Myocyte (in vitro differentiated cells): ENCODE data around the gene CDX2. TPM values are rescaled to one million over a fixed set of nuclear protein-coding genes. Genes with fewer than 3 reads are reported as not detected.

Experiments used
- DNase-seq: peaks from one replicate; pipeline ENCODE4 v3.0.0-alpha.2; 2012; ENCODE audit warnings: low read depth
- total RNA-seq: library from RNA; depleted of rRNA; stranded (reverse); fragments of >200 nt; gene quantifications from 2 replicates; pipeline ENCODE4 v1.2.3, GENCODE V29; 2014

The CDX2 gene
- total RNA-seq, 1 donor from 2014 or later, result not detected

DNA sequence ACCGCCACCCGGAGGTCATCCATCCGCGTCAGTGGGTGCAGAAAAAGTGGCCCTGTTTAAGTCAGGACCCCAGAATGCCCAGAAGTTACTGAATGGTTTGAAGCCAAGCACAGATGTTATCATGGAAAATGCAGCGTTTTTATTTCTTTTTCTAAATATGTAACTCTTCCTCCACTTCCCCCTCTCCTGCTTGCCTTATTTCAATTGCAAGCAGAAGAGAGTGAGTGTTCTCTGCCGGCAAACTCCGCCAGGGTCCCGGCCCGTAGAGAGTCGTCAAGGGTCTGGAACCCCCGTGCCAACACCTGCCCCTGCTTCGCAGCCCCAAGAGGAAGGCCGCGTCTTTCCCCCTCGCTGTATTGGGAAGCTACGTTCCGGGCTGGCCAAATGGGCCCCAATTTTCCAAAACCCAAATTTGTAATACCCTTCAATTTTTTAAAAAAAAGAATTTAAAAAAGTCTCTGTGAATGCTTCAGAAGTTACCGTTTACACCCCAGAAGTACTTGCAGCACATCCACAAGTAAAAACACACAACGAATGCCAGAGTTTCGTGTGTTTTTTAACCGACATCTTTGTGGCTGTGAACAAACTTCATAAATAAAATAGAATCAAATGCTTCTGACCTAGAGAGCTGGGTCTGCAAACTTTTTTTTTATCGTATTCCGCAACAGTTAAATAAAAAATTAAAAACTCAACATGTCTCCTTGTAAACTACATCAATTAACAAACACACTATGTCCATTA, 50.0 kb downstream of the CDX2 start:
- DNase-seq, result no peak

DNA sequence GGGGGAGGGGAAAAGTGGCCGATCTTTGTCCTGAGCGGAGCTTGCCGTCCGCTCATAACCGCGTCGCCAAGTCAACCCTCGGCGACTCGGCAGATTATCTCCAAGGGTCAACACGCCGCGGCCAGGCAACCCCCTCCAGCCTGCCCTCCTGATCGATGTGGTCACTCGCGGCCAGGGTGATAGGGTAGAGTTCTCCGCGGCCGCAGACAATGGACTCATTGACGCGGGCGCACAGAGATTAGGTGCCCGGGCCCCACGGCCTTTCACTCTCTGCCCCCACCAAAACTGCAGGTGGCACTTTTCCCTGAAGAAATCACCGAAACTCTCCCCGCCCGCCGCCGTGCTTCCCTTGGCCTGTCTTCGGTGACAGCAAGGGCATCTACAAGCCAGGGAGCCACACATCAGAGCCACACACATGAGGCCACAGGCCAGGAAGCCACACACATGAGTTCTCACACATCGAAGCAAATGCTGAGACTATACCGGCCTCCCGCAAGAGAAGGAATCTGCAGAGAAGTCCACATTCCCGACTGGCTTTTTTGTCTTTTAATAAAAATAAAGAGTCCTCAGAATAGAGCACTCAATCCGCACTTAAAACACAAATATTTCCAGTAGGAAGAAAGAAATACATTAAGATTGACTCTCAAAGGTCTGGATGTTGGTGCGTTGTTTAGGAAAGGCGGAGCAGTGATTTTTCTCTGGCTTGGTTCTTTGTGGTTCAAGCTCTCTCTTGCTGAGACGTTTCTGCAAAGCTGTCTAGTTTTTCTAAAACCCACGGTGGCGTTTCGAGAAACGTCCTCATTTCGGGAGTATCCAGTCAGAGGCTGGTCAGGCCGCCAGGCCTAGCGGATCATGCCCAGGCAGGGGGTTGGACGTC, 50.8 kb downstream of the CDX2 start:
- DNase-seq, result no peak

DNA sequence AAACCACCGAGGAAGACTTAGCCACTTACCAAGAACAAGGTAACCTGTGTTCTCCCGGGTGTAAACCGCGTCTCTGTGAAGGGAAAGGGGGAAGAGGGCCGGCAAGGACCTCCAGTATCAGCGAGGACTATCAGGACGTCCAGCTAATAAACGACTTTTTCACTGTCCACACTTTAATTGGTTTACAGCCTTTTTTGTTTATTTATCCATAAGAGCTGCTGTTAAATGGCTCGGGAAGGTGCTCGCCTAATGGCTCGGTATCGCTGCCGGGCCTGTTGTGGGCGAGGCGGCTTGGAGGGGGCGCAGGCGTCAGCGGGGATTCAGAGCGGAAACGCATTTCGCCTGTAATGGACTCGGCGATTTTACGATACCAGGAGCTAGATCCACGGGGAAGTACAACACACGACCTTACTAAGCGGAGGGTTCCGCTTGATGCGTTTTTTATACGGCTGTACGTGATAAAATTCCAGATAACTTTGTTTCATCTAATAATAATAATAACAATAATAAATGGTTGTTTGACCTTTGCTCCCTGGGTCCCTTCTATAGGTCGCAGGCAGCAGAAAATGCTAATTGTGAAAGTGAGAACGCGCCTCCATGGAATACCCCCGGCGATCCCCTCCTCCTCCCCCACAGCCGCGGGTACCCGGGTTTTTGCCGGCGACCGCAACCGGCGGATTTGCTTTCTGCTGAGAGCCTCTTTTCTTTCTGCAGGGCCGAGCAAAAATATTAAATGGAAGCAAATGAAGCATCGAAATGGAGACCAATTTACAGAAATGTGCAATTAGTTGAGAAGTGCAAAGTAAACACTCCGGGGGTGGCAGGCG, 51.8 kb downstream of the CDX2 start:
- DNase-seq, result no peak

DNA sequence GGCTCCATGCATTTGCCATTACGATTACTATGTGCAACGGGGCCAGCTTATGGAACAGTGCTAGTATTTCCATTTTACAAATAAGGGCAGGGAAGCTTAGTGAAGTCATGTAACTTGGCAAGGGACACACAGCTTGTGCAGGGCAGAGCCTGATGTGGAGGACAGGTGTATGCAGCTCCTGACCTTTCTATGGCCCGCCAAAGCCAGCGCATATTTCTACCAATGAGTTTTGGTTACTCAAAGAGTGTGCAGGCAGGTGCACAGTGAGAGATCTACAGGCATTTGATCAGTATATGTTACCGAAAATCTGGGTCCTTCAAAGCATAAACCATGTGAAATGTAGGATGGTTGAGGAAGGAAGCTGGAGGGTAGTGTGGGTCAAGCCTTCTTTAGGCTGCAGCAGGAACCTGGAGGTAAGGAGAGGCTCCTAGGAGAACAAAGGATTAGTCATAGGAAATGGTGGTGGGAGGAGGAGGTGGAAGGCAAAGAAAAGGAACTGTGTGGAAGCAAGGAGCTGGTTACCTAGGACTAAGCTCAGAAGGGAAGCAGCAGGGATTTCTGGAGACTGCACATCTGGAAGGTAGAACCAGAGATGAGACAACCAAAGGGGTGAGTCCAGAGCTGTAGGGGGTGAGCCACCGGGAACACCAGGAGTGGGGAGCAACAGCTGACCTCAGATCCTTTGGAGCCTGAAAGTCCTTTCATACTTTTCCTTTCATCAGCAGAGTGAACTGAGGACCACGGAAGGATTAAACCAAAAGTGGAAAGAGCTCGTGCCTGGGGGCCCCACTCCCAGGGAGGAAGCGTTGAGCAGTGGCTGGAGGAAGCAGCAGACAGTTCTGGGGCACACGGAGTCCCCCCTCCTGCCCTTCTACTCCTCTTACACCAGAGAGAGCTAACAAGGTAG, 53.6 kb downstream of the CDX2 start:
- DNase-seq, result no peak

DNA sequence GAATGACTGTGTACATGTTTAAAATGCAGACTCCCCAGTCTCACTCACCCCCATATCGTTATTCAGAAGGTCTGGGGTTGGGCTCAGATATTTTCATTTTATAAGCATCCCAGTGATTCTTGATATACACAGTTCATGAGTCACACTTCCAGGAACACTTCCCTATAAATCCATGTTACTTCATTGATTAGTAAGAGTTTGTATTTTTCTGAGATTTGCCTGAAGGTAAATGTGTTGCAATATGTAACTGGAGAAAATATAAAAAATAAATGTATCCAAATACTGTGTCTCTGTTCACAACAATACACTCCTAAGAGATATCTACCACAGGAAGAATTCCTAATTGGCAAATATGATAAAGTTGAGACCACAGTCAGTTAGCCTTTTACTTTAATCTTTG, 56.0 kb downstream of the CDX2 start:
- no peak for DNase-seq

DNA sequence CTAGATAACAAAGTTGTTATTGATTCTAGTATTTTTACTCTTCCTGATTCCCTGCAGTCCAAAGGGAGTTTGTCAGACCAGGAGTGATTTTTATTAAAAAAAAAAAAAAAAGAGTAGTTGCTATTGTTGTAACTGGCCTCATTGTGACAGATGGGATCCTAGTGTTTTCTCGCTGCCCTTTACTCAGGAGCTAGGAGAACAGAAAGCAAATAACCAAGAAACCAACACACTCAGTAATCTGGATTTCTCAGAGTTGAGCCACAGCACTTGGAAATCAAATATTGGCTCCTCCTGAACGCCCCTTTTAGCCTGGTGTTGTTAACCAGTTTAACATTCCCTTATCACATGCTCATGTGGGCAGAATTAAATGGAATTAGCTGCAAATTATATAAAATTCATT, 57.6 kb downstream of the CDX2 start:
- no peak for DNase-seq

Other genes starting within 250 kb of the CDX2 start
- not detected in 2 replicates for gene GSX1, start 176.8 kb downstream of the CDX2 start, total RNA-seq
- not detected in 2 replicates for gene PDX1, start 49.3 kb downstream of the CDX2 start, total RNA-seq
- not detected in 2 replicates for gene URAD, start 19.4 kb upstream of the CDX2 start, total RNA-seq
- not detected in 2 replicates for gene FLT3, start 131.3 kb upstream of the CDX2 start, total RNA-seq
- 10.0 and 12.5 TPM in 2 replicates for gene PAN3, start 169.2 kb upstream of the CDX2 start, total RNA-seq